Stimulated activated CD8-positive, alpha-beta memory T cell treated with anti-CD3 and anti-CD28 coated beads, Interleukin-4, amount 100 ng/mL, for 1 hour (primary cell): ENCODE results near the gene CT47A1.
"Not testable (repeated sequence)": the region's sequence is repeated elsewhere in the genome, so short reads cannot be mapped to it uniquely, and the experiment has no call there.

Experiments
- DNase-seq, 2 donors: peaks; one replicate each; pipeline ENCODE4 v3.0.0-alpha.2; 2020; ENCODE audit warnings: low read depth in 2 of 2, low spot score in 1 of 2

CT47A1 gene

GRCh38 chrX:120985660-120986059, at the start of gene CT47A1:
Gene CT47A1, minus strand, starts transcription at chrX:120985760. Its CDS starts 231 bp downstream, at chrX:120985529.
- DNase-seq, result not testable (repeated sequence)

GRCh38 chrX:121032531-121032930, 47.0 kb upstream of the CT47A1 start:
- no peak for DNase-seq

- DNase-seq, result no peak
Observed at GRCh38 chrX:121030083-121030482, 44.5 kb upstream of the CT47A1 start.

- DNase-seq, result no peak
Observed at GRCh38 chrX:121028419-121028818, 42.9 kb upstream of the CT47A1 start.

- no peak for DNase-seq
Observed at GRCh38 chrX:121014826-121015225, 29.3 kb upstream of the CT47A1 start.

- no peak for DNase-seq
Observed at GRCh38 chrX:121013897-121014455, 28.4 kb upstream of the CT47A1 start.

GRCh38 chrX:121011254-121011653, 25.7 kb upstream of the CT47A1 start:
- no peak for DNase-seq

GRCh38 chrX:121010218-121010617, 24.7 kb upstream of the CT47A1 start:
- no peak for DNase-seq

GRCh38 chrX:121009764-121010163, 24.2 kb upstream of the CT47A1 start:
- no peak for DNase-seq

- DNase-seq, result no peak
Observed at GRCh38 chrX:121008920-121009319, 23.4 kb upstream of the CT47A1 start.

- no peak for DNase-seq
Observed at GRCh38 chrX:121000589-121000988, 15.0 kb upstream of the CT47A1 start.

GRCh38 chrX:120999413-120999812, 13.9 kb upstream of the CT47A1 start:
- DNase-seq, result no peak

- not testable (repeated sequence) for DNase-seq
Observed at GRCh38 chrX:120956500-120956899, 29.1 kb downstream of the CT47A1 start, which contains the start of gene CT47A7. Gene CT47A7, minus strand, starts transcription at chrX:120956600. Its CDS starts 255 bp downstream, at chrX:120956345.
